HG03354 (cell line): ENCODE measurements around the gene USP14.
A peak's percentile ranks its signal among the peaks of the same experiment; 100 is the strongest.

ENCODE experiments used
- ATAC-seq: cut with Tn5 transposase; IDR thresholded peaks from one replicate; pipeline ENCODE4 v1.9.1; 2021; ENCODE audit warnings: mild to moderate bottlenecking; ENCODE audit not compliant: unreplicated experiment, poor library complexity, severe bottlenecking

USP14 gene

GRCh38 chr18:159037-159652, 788 bp downstream of the USP14 start:
- peak; percentile 1 for ATAC-seq

GRCh38 chr18:159933-160332, 1.6 kb downstream of the USP14 start:
- no peak for ATAC-seq

GRCh38 chr18:160831-161570, 2.6 kb downstream of the USP14 start:
- ATAC-seq = no peak

- no peak for ATAC-seq
These were observed 14.0 kb downstream of the USP14 start for GRCh38 chr18:172361-172760.

GRCh38 chr18:179499-179898, 21.1 kb downstream of the USP14 start:
- ATAC-seq = no peak

- ATAC-seq = no peak
These were observed 23.4 kb downstream of the USP14 start for GRCh38 chr18:181711-182110.

GRCh38 chr18:183769-184168, 25.4 kb downstream of the USP14 start:
- ATAC-seq = no peak

- ATAC-seq = no peak
These were observed 30.9 kb downstream of the USP14 start for GRCh38 chr18:189254-189653.

- no peak for ATAC-seq
These were observed 33.4 kb downstream of the USP14 start for GRCh38 chr18:191725-192124.

GRCh38 chr18:192801-193200, 34.4 kb downstream of the USP14 start:
- no peak for ATAC-seq

GRCh38 chr18:195651-196050, 37.3 kb downstream of the USP14 start:
- no peak for ATAC-seq

- ATAC-seq = no peak
These were observed 40.9 kb downstream of the USP14 start for GRCh38 chr18:199214-199613.

GRCh38 chr18:199768-200167, 41.4 kb downstream of the USP14 start:
- ATAC-seq = no peak

- ATAC-seq = no peak
These were observed 51.7 kb downstream of the USP14 start for GRCh38 chr18:210075-210474.

GRCh38 chr18:210733-211132, 52.4 kb downstream of the USP14 start:
- ATAC-seq = no peak

- ATAC-seq = no peak
These were observed 53.2 kb downstream of the USP14 start for GRCh38 chr18:211582-211981.

GRCh38 chr18:212780-213179, 54.4 kb downstream of the USP14 start:
- no peak for ATAC-seq

- no peak for ATAC-seq
These were observed 55.1 kb downstream of the USP14 start for GRCh38 chr18:213505-213904.

- no peak for ATAC-seq
These were observed 55.6 kb downstream of the USP14 start for GRCh38 chr18:213966-214365.

- ATAC-seq = no peak
These were observed 57.2 kb downstream of the USP14 start for GRCh38 chr18:215448-216010.
